Pons (tissue), 1 donor: ENCODE measurements around the gene ESYT1.
"Not testable (repeated sequence)": the region's sequence is repeated elsewhere in the genome, so short reads cannot be mapped to it uniquely, and the experiment has no call there.

Experiments used
- DNase-seq: peaks from one replicate; pipeline ENCODE4 v3.0.0-alpha.2; 2016; ENCODE audit warnings: low spot score

Gene ESYT1

DNA sequence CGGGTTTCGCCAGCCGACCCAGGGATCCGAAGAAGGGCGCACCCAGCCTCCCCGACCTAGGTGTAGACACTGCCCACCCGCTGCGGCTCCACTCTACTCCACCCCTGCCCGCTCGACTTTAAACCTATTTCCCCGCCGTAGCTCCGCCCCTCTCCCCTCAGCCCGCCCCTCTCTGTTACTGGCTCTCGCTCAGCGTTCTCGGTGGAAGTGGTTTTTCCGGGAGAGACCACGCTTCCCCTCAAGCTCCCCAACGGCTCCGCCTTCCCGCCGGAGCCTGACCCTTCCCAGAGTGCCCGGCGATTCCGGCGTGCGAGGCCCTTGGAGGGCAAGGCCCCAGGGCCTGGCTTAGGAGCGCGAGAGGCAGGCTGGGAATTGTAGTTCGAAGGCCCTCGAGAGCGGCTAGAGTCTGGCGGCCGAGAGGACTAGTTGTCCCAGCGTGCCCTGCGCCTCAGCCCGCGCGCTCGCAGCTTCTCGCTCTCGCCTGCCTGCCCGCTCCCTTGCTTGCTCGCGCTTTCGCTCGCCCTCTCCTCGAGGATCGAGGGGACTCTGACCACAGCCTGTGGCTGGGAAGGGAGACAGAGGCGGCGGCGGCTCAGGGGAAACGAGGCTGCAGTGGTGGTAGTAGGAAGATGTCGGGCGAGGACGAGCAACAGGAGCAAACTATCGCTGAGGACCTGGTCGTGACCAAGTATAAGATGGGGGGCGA is 23.8 kb upstream of the ESYT1 start, which contains the start of gene PA2G4:
PA2G4 (plus strand) TSS at position 451 of the 706 bp plus-strand sequence; CDS start at position 630, 179 bp downstream.
- peak; percentile 98 for DNase-seq

DNA sequence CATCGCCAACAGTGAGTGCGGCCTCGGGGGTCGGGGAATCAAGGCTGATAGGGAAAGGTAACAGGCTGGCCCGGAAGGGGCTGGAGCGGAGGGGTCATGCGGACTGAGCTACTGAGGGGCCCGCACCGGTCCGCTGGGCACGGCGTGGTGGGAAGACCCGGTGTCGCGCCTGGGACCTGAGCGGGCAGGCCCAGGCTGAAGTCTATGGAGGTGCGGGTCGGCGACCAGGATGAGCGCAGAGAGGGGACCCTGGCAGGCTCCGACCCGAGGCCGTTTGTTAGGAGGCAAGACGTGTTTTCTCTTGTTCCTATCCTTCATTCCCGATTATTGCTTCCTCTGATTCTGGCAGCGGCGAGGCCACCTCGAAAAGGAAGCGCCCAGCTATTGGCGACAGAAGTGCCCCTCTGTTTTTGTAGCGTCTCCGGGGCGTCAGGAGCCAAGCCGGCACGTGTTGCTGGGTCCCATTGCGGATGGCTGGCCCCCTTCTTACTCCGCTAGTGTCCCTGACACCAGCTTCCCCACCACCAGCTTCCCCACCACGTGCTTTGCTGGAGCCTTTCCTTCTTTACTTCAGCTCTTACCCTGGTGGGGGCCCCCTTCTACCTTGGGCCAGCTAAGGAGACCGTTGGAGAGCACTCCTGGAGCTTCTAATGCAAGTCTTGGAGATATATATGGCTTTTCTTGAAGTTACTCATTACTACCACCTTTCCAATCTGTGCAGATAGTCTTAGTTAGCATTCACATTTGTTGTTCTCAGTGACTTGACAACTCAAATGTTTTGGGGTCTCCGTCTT is 23.1 kb upstream of the ESYT1 start:
- no peak for DNase-seq

DNA sequence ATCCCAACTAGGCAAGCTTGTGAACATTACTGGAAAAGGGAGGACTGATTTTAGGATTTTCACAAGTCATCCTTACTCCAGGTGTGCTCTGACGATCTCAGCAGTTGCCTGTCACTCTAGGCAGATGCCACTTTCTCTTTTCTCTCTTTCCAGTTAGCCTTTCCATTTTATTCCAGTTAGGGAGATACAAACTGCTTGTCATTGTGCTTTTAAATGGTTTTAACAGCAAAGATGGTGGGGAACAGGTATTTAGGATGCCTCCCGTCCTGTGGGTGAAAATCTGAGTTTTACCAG is 22.5 kb upstream of the ESYT1 start:
- no peak for DNase-seq

DNA sequence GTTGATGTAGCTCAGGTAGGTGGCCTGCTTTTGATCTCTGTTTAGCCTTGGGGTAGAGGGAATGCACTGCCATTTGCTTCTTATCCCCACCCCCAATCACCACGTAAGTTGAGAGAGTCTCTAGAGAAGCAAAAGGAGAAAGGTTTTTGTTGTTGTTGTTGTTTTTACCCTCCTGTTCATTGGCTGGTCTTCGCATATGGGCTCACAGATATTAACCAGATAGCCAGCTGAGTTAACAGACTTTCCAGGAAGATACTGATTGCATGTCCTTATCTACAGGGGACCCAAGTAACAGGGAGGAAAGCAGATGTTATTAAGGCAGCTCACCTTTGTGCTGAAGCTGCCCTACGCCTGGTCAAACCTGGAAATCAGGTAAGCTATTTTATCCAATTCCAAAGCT is 20.8 kb upstream of the ESYT1 start:
- DNase-seq: no peak

DNA sequence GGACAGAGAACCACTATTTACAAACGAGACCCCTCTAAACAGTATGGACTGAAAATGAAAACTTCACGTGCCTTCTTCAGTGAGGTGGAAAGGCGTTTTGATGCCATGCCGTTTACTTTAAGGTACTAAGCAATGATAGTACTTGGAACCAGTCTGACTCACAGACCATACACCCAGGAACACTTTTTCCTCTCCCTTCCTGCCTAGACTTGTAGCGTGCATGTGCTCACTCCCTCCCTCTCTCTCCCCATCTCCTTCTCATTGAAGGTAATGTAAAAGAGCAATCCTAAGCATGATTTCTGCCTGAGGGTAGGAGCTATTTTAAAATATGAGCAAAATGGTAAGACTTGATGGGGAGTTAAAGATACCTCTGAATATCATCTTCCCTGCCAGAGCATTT is 17.5 kb upstream of the ESYT1 start:
- no peak for DNase-seq

DNA sequence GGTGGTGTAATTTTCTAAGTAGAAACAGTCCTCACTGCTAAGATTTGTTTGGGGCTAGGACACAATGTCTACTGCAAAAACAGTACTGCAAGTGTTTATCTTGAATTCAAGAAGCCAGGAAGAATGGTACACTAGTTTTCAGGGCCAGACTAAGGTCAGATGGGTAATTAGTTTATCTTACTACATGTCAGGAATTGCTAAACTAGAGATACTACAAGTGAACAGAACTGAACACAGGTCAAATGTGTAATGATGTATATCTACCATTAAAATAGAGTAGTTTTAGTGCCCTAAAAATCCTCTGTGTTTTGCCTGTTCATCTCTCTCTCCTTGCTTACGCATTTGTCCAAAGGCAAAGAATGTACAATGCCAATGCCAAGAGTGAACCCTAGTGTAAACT is 14.0 kb upstream of the ESYT1 start:
- no peak for DNase-seq

DNA sequence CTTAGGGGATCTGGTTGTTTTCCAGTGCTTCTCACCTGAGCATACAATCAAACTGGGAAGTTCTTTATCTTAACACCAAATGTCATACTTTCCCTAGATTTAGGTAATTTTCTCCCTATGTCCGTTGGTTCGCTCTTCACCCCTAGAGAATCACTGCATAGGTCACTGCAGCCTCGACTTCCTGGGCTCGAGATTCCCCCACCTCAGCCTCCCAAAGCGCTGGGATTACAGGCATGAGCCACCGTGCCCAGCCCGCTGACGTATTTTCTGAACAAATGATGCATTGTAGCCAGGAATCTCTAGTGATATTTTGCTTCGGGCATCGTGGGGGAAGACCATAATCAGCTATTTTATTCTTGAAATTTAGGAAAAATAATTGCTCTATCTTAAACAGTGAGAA is 12.7 kb upstream of the ESYT1 start:
- no peak for DNase-seq

DNA sequence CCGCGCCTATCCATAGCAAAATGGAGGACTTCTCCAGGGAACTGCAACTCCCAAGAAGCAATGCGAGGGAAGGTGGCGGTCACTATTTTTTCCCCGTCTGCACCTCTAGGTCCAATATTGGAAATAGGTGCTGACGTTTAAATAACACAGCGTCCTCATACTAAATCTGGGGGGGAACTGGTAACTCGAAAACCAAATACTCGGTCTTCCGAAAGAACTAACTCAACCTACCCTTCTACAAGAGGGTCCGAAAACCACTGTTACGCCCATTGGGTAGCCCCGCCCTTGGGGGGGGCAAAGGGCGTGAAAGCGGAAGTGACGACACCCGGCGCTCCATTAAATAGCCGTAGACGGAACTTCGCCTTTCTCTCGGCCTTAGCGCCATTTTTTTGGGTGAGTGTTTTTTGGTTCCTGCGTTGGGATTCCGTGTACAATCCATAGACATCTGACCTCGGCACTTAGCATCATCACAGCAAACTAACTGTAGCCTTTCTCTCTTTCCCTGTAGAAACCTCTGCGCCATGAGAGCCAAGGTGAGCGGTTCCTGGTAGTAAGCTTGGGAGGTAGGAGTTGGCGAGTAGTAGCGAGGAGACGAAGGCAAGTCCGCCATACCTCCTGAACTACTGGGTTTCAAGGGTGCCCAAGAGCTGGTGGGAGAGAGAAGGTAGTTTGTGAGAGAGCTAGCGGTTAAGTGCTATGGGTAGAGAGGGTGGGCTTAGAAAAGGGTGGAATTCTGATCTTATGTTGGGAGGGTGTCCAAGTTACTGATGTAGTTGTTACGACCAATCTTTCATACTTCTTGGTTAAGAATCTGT is 11.6 kb upstream of the ESYT1 start, which contains the start of gene RPL41:
RPL41 (plus strand) TSS at position 367 of the 815 bp plus-strand sequence.
- peak; percentile 99 for DNase-seq

DNA sequence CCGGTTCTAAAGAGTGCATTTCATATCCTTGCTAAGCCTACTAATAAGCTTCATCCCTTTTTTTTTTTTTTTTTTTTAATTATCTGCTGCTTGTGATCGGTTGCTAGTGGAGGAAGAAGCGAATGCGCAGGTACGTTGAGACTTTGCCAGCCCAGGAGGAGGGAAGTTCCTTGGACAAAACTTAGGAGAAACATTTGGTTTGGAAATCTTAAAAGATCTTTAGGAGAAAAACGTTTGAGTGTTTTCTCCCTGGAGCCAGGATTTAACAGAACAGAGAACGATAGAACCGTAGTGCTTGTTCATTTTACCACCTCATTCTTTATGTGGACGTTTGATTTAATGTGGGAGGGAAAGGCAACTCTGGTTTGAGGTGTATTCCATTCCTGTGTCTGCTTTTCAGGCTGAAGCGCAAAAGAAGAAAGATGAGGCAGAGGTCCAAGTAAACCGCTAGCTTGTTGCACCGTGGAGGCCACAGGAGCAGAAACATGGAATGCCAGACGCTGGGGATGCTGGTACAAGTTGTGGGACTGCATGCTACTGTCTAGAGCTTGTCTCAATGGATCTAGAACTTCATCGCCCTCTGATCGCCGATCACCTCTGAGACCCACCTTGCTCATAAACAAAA is 10.9 kb upstream of the ESYT1 start:
- DNase-seq: not testable (repeated sequence)

DNA sequence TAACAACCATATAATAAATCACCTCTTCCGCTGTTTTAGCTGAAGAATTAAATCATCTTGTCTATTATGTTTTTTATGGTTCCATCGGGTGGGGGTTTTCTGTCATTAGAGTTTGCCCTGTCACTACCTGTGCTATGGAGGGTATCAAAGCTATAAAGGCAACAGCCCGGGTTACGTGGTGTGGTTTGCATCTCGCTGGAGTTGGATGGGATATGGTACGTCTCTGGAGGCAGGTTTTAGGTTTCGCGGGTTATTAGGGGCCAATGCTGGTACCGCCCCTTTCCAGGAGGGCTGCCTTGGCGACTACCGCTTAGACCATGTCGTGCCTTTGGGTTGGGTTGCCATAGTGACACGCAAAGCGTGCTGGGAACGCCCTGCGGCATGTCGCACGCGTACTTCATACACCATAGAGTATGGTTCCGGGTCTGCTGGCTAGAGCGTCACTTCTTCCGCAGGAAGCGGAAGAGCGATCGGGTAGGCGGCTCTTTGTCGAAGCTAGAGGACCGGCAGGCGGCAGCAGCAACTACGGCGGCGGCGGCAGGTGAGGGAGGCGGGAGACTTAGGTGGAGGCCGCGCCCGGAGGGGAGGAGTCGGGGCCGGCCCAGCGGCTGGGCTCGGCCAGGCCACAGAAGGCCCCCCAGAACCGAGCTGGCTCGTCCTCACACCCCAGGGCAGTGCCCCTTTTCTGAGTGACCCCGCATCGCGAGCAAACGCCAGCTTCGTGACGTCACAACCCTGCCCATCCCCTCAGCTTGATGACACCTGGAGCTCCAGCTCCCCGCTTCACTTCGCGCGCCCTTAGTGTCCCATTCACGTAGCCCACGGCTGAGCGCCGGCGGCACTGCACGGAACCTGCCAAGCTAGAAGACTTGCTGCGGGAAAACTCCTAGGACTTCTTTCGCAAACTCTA is 10.0 kb upstream of the ESYT1 start, which contains the start of gene ZC3H10:
ZC3H10 (plus strand) TSS at position 489 of the 910 bp plus-strand sequence. CDS start 2,297 bp downstream, outside the sequence.
- peak; percentile 98 for DNase-seq

DNA sequence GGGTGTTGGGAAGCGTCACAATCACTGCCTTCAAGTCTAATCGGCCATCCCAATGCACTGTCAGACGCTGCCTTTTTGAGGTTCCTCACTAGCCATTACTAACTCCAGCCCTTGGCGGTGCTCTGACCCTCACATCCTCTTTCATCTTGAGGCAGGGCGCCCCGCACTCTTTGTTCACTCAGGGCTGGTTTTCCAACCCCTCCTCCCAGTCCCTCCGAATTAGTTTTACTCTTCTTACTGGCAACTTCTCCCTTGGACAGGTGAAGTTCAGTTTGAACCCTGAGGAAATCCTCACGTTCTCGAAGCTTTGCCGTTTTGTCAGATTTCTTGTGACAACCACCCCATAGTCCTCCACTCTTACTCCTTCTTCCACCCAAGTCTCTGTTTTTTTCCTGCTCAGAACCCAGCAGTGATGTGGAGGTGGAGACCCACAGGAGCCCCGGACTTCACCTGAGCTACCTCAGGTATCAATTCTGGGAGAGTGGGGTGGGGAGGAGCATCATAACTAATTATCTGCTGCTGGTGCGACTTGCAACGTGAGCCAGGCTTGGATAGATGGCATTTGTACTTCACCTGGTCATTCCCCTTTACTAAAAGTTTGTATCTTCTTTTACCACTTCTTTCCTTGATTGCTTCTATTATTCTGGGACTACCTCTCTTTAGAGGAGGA is 9.2 kb upstream of the ESYT1 start:
- no peak for DNase-seq

DNA sequence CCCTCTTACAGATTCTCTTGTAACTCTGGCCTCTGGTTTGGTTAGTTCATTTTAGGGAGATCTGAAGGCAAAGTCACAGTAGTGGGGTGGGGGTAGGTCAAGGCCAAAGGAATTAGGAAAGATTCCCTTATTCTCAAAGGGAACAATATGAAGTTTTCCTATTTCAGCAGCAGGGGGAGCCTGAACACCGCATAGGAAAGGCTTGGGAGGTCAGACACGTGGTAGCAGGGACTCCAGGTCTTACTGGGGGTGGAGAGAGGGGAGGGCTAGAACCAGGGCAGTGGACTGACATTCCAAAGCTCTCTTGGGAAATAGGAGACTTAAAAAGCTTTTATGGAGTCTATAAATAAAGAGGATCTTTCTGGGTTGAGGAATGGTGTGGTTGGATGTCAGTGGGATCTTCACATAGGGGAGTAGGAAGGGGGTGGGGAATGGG is 8.7 kb upstream of the ESYT1 start:
- peak; percentile 90 for DNase-seq

DNA sequence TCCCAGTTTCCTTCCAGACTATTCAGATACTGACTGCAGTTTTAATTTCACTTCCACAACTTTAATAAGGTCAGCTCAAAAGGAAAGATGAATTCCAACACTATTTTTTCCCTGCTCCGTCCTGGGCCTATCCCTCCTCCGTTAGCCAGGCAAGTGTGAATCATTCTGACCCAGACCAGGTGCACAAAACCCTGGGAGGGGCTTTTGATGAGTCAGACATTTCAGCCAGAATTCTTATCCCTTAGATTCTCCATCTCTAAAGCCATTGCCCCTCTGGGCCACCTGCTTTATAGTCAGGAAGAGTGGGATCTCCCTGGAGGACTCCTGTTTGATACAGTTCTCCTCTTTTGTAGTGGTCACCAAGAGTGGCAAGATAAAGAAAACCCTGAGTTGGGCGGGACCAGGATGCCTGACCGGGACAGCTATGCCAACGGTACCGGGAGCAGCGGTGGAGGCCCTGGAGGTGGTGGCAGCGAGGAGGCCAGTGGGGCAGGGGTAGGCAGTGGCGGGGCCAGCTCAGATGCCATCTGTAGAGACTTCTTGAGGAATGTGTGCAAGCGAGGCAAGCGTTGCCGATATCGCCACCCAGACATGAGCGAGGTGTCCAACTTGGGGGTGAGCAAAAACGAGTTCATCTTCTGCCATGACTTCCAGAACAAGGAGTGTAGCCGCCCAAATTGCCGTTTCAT is 7.8 kb upstream of the ESYT1 start:
- DNase-seq: no peak

DNA sequence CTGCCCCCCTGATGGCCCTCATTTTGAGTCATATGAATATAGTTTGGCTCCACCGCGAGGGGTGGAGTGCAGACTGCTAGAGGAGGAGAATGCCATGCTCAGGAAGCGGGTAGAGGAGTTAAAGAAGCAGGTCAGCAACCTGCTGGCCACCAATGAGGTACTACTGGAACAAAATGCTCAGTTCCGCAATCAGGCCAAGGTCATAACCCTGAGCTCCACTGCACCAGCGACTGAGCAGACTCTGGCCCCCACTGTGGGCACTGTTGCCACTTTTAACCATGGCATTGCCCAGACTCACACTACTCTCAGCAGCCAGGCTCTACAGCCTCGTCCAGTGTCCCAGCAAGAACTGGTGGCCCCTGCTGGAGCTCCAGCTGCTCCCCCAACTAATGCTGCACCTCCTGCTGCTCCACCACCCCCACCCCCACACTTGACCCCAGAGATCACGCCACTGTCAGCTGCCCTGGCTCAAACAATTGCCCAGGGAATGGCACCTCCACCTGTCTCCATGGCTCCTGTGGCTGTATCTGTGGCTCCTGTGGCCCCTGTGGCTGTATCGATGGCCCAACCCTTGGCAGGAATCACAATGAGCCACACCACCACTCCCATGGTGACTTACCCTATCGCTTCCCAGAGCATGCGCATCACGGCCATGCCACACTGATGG is 6.7 kb upstream of the ESYT1 start:
- DNase-seq: no peak

DNA sequence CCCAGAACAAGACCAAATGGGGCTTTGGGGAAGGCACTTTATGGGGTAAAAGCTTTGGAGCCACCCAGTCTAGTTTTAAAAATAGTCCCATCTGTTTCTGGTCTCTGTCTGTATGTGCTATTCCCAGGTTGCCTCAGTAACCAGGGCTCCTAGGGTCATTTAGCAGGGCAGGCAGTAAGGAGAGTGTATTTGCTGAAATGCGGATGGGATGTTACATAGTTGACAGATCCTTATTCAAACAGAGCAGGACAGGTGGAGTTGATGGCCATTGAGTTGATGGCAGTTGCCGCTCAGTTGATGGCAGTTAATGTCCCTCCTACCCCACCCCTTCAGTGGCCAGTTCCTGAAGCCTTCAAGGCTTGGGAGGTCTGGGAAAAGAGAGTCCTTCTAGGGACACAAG is 5.4 kb upstream of the ESYT1 start:
- DNase-seq: no peak

DNA sequence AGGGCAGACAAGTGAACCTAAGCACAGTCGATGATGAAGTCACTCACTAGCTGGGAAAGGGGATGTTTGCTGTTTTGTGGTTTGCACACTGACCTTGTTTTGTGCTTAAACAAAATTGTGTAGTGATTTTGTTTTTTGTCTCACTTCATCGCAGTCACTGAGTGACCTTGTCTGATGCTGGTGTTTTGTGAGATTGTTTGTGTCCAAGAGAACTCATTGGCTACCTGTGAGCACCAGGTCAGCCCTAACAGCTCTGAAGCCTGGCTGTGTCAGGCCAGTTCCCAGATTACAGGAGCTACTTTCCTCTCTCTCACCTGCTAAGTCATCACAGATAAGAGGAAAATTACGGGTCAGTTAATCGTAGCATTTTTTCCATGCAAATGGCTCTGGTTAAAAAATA is 3.9 kb upstream of the ESYT1 start:
- DNase-seq: no peak

DNA sequence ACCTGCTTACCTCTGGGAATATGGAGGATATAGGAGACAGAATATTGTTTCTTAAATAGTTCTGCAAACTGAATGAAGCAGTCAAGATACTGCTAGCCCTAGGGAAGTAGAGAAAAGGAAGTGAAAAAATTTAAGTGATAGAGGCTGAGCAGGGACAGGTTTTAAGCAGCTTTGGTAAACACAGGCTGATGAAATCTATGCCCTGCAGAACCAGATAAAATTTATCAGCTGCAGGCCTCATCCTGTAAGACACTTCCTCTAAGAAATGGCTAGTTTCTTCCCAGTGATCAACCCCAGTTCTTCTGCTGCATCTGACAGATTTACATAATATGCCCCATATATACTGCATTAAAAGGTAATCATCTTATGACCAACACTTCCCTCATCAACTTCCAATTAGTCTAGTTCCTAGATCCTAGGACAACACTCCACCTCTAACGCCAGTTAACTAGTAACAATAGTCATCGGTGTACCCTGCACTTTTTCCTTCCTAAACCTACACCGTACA is 1.3 kb upstream of the ESYT1 start:
- DNase-seq: peak; percentile 52

DNA sequence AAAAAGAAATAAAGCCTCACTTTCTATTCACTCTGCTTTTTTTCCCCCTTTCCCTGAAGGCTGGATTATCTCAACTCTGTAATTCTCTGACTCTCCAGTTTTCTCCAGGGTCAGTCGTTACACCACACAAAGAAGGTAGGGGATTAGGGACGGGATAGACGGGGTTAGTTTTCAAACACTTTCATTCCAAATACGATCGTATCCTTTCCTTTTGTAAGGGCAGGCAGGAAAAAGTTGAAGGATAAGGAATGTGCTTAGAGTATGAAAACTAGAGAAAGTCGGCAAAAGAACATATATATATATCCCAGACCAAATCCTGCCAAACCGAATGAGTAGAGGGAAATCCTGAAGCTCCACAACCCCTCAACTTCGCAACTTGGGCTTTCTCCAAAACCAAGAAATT is 581 bp upstream of the ESYT1 start:
- DNase-seq: no peak

DNA sequence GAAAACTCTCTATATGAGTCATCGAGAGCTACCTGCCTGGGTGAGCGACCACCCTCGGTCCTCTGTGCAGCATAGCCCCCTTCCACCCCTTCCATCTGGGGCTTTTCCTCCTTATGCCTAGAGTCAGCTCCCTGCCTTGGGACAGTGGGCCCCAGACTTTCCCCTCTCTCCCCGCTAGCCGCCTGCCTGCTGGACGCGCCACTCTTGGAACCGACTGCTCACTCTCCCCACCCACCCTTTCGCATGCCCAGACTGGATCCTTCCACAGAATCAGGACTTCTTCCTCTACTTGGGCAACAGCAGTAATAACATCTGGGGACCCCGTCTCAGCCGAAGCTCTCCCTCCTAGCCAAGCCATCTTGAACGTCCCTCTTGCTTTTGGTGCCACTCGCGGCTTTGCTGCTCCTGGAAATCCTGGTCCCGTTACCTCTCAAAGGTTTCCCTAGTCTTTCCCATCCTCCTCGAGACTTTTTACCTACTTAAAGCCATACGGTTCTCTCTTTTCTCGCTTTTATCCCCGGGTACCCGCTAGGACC is 671 bp downstream of the ESYT1 start:
- DNase-seq: no peak
